Measurements from ENCODE around the gene UBE2V1. TPM values are rescaled to one million over a fixed set of nuclear protein-coding genes. Genes with fewer than 3 reads are reported as not detected.
A peak's percentile ranks its signal among the peaks of the same experiment; 100 is the strongest.

UBE2V1 gene
- total and polyA plus RNA-seq, 2 of the 13 experiments (the other 11 are each of a cell fraction or from before 2014, with no cell fraction given): 81.3 to 132 TPM

- TF ChIP-seq, protein P1, sequence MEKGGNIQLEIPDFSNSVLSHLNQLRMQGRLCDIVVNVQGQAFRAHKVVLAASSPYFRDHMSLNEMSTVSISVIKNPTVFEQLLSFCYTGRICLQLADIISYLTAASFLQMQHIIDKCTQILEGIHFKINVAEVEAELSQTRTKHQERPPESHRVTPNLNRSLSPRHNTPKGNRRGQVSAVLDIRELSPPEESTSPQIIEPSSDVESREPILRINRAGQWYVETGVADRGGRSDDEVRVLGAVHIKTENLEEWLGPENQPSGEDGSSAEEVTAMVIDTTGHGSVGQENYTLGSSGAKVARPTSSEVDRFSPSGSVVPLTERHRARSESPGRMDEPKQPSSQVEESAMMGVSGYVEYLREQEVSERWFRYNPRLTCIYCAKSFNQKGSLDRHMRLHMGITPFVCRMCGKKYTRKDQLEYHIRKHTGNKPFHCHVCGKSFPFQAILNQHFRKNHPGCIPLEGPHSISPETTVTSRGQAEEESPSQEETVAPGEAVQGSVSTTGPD (CRISPR knock-in tag; IDR thresholded peaks at IDR 0.05): no peak
- peak; percentile 66; the same call in 1 of the 2 replicates for TF ChIP-seq FLYWCH1 (CRISPR knock-in tag; IDR thresholded peaks at IDR 0.05)
- TF ChIP-seq JDP2 (CRISPR knock-in tag; IDR thresholded peaks at IDR 0.05; ENCODE audit: borderline replicate concordance): no peak
- TF ChIP-seq, protein P2, sequence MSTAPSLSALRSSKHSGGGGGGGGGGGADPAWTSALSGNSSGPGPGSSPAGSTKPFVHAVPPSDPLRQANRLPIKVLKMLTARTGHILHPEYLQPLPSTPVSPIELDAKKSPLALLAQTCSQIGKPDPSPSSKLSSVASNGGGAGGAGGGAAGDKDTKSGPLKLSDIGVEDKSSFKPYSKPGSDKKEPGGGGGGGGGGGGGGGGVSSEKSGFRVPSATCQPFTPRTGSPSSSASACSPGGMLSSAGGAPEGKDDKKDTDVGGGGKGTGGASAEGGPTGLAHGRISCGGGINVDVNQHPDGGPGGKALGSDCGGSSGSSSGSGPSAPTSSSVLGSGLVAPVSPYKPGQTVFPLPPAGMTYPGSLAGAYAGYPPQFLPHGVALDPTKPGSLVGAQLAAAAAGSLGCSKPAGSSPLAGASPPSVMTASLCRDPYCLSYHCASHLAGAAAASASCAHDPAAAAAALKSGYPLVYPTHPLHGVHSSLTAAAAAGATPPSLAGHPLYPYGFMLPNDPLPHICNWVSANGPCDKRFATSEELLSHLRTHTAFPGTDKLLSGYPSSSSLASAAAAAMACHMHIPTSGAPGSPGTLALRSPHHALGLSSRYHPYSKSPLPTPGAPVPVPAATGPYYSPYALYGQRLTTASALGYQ (CRISPR knock-in tag; IDR thresholded peaks at IDR 0.05): peak; percentile 41; the same call in 1 of the 2 replicates
- TF ChIP-seq TP53 (CRISPR knock-in tag; conservative IDR thresholded peaks at IDR 0.05): 0 out of 2 replicates have a peak, but pooled peaks have one; percentile 10
- TF ChIP-seq ZNF879 (CRISPR knock-in tag; IDR thresholded peaks at IDR 0.05): 0 out of 2 replicates have a peak, but pooled peaks have one; percentile 86
- TF ChIP-seq AFF4 (CRISPR knock-in tag; IDR thresholded peaks at IDR 0.05): no peak
- no peak for TF ChIP-seq CENPX (CRISPR knock-in tag; IDR thresholded peaks at IDR 0.05)
- TF ChIP-seq SAP130 (CRISPR knock-in tag; IDR thresholded peaks at IDR 0.05; ENCODE audit: low read depth): peak; percentile 94
- 0 out of 2 replicates have a peak, but pooled peaks have one; percentile 6 for TF ChIP-seq ZNF530 (CRISPR knock-in tag; IDR thresholded peaks at IDR 0.05; ENCODE audit: low read depth)
- TF ChIP-seq ZNF333 (CRISPR knock-in tag; IDR thresholded peaks at IDR 0.05; ENCODE audit: borderline replicate concordance): peak; percentile 93; the same call in 1 of the 2 replicates
- peak; percentile 77; the same call in 1 of the 2 replicates for TF ChIP-seq HIVEP1 (CRISPR knock-in tag; IDR thresholded peaks at IDR 0.05)
- peak; percentile 73; the same call in 1 of the 2 replicates for TF ChIP-seq ZBTB20 (CRISPR knock-in tag; IDR thresholded peaks at IDR 0.05; ENCODE audit: borderline replicate concordance, low read depth)
- TF ChIP-seq ZSCAN9 (CRISPR knock-in tag; IDR thresholded peaks at IDR 0.05; ENCODE audit: borderline replicate concordance): no peak; the same call in 1 of the 2 replicates
- TF ChIP-seq ZFP1 (CRISPR knock-in tag; IDR thresholded peaks at IDR 0.05): no peak
- TF ChIP-seq ZNF878 (CRISPR knock-in tag; IDR thresholded peaks at IDR 0.05): 0 out of 2 replicates have a peak, but pooled peaks have one; percentile 1
- TF ChIP-seq ZNF589 (CRISPR knock-in tag; conservative IDR thresholded peaks at IDR 0.05): no peak
- peak; percentile 88 for TF ChIP-seq ZSCAN25 (CRISPR knock-in tag; IDR thresholded peaks at IDR 0.05)
- peak; percentile 90; the same call in 1 of the 2 replicates for TF ChIP-seq POLR2AphosphoS2 (IDR thresholded peaks at IDR 0.05; ENCODE audit: low read depth, low read length)
- TF ChIP-seq ZFP36L1 (CRISPR knock-in tag; IDR thresholded peaks at IDR 0.05): peak; percentile 62; the same call in 1 of the 2 replicates
- no peak for TF ChIP-seq STAT5B (CRISPR knock-in tag; IDR thresholded peaks at IDR 0.05)
- TF ChIP-seq ZNF775 (CRISPR knock-in tag; IDR thresholded peaks at IDR 0.05; ENCODE audit: borderline replicate concordance): no peak; the same call in 1 of the 2 replicates
- TF ChIP-seq BHLHE40 (IDR thresholded peaks at IDR 0.05; ENCODE audit: low read length): peak; percentile 43; the same call in 1 of the 2 replicates
These were observed at the start of gene UBE2V1 (continued) for GRCh38 chr20:50112512-50113419.
